Activated naive CD8-positive, alpha-beta T cell (primary cell): Measurements from ENCODE around the gene EIF4B.
"Not testable (repeated sequence)": the region's sequence is repeated elsewhere in the genome, so short reads cannot be mapped to it uniquely, and the experiment has no call there.

Source experiments
- H3K27ac Mint-ChIP-seq: one replicate; pipeline ENCODE4 v1.8.0; 2021; ENCODE audit warnings: mixed read lengths
- H3K27me3 Mint-ChIP-seq: one replicate; pipeline ENCODE4 v1.8.0; 2021; ENCODE audit warnings: mixed read lengths
- H3K36me3 Mint-ChIP-seq: one replicate; pipeline ENCODE4 v1.8.0; 2021; ENCODE audit warnings: mixed read lengths
- H3K4me1 Mint-ChIP-seq: one replicate; pipeline ENCODE4 v1.8.0; 2021; ENCODE audit warnings: low read depth, mixed read lengths
- H3K4me3 Mint-ChIP-seq: one replicate; pipeline ENCODE4 v1.8.0; 2021; ENCODE audit warnings: mild to moderate bottlenecking, mixed read lengths
- H3K9me3 Mint-ChIP-seq: one replicate; pipeline ENCODE4 v1.8.0; 2021; ENCODE audit warnings: low read depth, mixed read lengths

EIF4B gene

DNA sequence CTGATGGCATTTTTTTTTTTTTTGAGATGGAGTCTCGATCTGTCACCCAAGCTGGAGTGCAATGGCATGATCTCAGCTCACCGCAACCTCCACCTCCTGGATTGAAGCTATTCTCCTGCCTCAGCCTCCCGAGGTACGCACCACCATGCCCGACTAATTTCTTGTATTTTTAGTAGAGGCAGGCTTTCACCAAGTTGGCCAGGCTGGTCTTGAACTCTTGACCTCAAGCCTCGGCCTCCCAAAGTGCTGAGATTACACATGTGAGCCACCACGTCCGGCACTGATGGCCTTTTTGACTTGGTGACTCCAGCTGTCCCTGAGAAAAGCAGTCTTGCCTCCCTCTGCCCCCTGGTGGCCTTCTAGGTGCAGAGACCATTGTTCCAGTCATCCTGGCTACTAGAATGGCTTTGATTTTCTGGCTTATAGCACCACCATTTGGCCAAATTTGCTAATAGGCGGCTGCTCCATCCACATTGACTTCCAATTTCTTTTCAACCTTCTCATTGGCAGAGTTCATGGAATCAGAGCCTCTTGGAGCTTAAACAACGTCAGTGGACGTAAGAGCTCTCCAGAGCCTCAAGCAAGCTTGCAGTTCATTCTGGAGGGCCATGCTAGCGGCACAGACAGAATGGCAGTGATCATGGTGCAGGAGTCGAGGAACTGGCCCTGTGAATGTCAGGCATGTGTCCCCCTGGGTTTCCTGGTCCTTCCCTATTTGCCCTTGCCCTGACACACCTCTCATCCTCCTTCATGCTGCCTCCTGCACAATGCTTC, 25.4 kb upstream of the EIF4B start:
- H3K4me3 Mint-ChIP-seq = no peak overlapping the region
- H3K27ac Mint-ChIP-seq = no peak overlapping the region
- H3K36me3 Mint-ChIP-seq = no peaks in the 10 kb centered on the region
- no peaks in the 10 kb centered on the region for H3K9me3 Mint-ChIP-seq
- H3K4me1 Mint-ChIP-seq = peaks cover 1% of the 10 kb centered on the region
- peaks cover 25% of the 10 kb centered on the region for H3K27me3 Mint-ChIP-seq

DNA sequence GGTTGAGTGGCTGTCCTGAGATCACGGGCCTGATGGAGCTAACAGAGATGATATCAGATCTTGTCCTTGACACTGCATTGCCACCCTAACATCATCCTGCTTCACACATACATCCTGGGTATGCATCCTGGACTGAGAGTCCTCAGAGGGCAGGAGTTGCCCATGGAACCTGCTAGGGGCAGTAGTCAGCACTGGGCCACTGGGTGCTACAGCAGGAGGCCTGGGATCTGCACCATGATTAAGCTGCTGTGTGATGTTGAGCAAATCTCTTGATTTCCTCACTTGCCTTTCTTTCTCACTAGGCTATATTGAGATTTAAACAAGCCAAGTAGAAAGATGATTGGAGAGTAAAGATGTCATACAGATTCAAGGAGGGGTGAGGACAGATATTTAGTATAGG, 22.1 kb upstream of the EIF4B start:
- Mint-ChIP-seq H3K27me3 (peaks cover 14% of the 10 kb centered on the region), H3K27ac (no peak overlapping the region), H3K9me3 (no peaks in the 10 kb centered on the region), H3K4me3 (no peak overlapping the region), H3K4me1 (peaks cover 1% of the 10 kb centered on the region), H3K36me3 (no peaks in the 10 kb centered on the region)

DNA sequence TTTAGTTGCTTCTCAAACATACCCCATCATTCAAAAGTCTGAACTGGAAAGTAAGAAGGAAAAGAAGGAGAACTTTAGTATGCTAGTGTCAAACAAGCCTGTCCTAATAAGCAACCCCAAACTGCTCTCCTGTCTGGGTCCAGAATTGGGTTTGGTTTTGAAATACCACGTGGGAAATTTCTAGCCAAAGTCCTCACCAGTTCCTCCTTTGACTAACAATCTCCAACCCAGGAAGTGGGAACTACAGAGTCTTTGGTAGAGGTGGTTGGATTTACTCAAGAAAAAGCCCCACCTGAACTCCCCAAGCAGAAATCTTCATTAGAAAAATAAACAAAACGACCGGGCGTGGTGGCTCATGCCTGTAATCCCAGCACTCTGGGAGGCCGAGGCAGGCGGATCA, 17.4 kb upstream of the EIF4B start:
- Mint-ChIP-seq H3K36me3 (no peaks in the 10 kb centered on the region), H3K27me3 (no peaks in the 10 kb centered on the region), H3K4me1 (no peaks in the 10 kb centered on the region), H3K4me3 (no peak overlapping the region), H3K27ac (no peak overlapping the region), H3K9me3 (no peaks in the 10 kb centered on the region)

DNA sequence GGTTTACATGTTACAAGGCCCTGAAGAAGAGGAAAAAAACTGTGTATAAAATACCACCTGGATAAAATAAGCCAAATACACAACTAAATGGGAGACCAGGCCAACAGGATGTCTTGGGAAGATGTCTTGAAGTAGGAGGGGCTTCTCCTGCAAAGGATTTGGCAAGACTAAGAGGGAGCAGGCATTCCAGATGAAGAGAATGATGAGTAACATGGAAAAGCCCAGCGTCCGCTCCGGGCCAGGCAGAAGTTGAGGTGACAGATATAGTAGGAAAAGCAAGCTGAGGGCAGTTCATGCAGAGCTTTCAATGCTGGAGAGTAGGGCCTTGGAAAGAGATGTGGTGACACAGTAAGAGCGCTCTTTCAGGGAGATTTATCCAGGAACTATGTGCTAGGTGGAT, 16.1 kb upstream of the EIF4B start:
- H3K4me1 Mint-ChIP-seq = no peaks in the 10 kb centered on the region
- H3K27ac Mint-ChIP-seq = no peak overlapping the region
- H3K27me3 Mint-ChIP-seq = no peaks in the 10 kb centered on the region
- H3K4me3 Mint-ChIP-seq = no peak overlapping the region
- no peaks in the 10 kb centered on the region for H3K9me3 Mint-ChIP-seq
- no peaks in the 10 kb centered on the region for H3K36me3 Mint-ChIP-seq

DNA sequence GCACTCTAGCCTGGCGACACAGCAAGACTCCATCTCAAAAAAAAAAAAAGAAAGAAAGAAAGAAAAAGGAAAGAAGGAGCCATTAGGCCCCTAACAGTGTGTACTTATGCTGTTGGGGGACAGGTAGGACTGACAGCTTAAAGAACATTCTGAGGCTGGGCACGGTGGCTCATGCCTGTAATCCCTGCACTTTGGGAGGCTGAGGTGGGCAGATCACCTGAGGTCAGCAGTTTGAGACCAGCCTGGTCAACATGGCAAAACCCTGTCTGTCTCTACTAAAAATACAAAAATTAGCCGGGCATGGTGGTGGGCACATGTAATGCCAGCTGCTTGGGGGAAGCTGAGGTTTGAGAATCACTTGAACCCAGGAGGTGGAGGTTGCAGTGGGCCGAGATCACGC, 14.0 kb upstream of the EIF4B start:
- H3K9me3 Mint-ChIP-seq, H3K27ac Mint-ChIP-seq, H3K27me3 Mint-ChIP-seq, H3K36me3 Mint-ChIP-seq, H3K4me3 Mint-ChIP-seq, H3K4me1 Mint-ChIP-seq: not testable (repeated sequence)

DNA sequence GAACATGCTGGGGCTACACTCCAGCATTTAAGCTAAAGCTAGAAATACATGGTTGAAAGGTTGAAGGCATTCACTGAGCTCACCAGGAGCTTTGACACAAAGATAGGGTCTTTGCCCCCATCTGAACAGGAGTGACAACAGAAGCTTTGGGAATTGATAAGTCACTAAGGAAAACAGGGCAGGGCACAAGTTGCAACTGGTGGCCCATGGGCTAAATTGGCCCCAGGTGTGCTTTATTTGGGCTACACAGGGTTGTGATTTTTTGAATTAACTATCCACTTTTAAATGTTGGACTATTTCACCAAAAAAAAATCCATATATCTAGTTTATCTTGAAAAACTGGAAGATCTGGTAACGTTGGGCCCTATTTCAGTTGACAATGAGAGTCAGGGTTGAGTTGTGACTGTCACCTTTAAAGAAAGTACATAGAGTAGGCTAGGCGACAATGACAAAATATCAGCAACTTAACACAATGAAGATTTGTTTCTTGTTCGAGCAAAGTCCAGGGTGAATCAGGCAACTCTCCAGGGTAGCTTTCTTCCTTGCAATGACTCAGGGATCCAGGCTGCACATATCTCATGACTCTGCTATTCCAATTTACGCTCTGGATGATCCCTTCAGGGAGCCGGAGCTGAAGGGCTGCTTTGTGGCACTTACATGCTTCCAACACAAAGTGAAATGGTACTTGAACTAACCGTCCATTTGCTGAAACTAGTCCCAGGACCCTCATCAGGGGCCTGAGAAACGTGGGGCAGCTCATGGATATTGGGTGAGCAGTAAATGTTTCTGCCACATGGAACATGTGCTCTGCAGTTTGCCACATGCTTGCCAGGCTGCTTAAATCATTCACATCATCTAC, 13.3 kb upstream of the EIF4B start:
- Mint-ChIP-seq H3K36me3 (no peaks in the 10 kb centered on the region), H3K9me3 (no peaks in the 10 kb centered on the region), H3K27me3 (no peaks in the 10 kb centered on the region), H3K4me3 (no peak overlapping the region), H3K27ac (no peak overlapping the region), H3K4me1 (no peaks in the 10 kb centered on the region)

DNA sequence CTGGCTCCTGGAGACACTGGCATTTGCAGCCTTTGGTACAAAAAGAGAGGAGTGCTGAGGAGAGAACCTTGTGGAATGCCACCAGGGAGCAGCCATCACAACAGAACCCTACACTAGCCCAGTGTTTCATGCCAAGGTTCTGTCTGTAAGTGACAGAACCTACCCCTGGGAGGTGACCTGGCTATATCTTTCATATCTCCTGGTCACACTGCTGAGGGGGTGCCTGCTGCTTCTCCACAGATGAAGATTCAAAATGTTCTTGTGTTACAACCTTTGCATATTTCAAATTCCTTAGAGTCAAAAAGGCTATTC, 12.7 kb upstream of the EIF4B start:
- H3K36me3 Mint-ChIP-seq = no peaks in the 10 kb centered on the region
- H3K4me3 Mint-ChIP-seq = no peak overlapping the region
- H3K27ac Mint-ChIP-seq = no peak overlapping the region

DNA sequence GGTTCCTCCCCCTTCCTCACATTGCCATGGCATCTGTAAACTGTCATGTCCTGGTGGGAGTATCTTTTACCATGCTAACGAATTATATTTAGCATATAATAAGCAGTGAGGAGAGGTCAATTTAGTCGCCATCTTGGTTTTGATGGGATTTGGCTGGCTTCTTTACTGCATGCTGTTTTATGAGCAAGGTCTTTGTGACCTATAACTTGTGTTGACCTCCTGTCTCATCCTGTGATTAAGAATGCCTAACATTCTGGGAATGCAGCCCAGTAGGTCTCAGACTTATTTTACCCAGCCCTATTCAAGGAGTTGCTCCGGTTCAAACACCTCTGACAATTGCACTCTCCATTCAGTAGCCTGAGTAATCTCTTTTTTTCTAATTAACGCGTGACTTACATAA, 2.1 kb upstream of the EIF4B start:
- H3K27me3 Mint-ChIP-seq = no peaks in the 10 kb centered on the region
- no peaks in the 10 kb centered on the region for H3K9me3 Mint-ChIP-seq
- peaks cover 29% of the 10 kb centered on the region for H3K4me1 Mint-ChIP-seq
- peak overlapping the region; percentile 74 for H3K4me3 Mint-ChIP-seq
- no peak overlapping the region for H3K27ac Mint-ChIP-seq
- H3K36me3 Mint-ChIP-seq = peaks cover 7% of the 10 kb centered on the region

More for the DNA sequence above, 12.7 kb upstream of the EIF4B start:
- H3K4me1 Mint-ChIP-seq = no peaks in the 10 kb centered on the region
- H3K27me3 Mint-ChIP-seq = peaks cover 1% of the 10 kb centered on the region
- no peaks in the 10 kb centered on the region for H3K9me3 Mint-ChIP-seq

DNA sequence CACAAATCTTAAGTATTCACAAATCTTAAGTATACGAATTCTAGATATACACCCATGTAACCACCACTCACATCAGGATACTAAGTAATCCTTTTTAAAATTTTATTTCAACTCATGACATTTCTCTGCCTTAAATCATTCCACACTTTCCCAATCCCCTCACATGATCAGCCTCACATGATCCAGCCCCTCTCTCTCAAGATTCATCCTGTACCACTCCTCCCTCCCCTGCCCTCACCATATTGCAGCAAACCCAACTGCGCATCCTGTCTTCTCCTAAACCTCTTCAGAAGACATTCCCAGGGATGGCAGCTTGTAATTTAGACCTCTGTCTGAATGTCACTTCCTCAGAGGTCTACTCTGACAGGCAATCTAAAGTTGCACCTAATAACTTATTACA, 1.7 kb upstream of the EIF4B start:
- Mint-ChIP-seq H3K36me3 (peaks cover 7% of the 10 kb centered on the region), H3K9me3 (no peaks in the 10 kb centered on the region), H3K27me3 (no peaks in the 10 kb centered on the region), H3K4me3 (peak overlapping the region; percentile 74), H3K27ac (no peak overlapping the region), H3K4me1 (peaks cover 32% of the 10 kb centered on the region)

DNA sequence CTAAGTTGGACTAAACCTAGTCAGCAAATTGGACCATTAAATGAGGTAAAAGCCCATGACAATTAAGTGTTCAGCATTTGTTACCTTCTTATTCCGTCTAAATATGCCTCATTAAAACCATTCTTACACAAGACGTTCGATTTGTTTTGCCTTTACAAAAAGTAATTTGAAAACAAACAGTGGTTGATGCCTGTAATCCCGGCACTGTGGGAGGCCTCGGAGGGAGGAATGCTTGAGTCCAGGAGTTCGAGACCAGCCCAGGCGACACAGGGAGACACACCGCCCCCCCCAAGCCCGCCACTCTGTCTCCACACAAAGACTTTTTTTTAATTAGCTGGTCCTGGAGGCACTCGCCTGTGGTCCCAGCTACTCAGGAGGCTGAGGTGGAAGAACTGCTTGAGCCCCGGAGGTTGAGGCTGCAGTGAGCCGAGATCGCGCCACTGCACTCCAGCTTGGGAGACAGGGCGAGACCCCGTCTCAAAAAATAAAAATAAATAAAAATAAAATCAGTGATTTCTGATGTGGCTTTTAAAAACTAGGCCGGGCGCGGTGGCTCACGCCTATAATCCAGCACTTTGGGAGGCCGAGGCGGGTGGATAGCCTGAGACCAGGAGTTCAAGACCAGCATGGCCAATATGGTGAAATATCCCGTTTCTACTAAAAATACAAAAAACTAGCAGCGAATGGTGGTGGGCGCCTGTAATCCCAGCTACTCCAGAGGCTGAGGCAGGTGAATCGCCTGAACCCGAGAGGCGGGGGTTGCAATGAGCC, 856 bp upstream of the EIF4B start:
- no peaks in the 10 kb centered on the region for H3K27me3 Mint-ChIP-seq
- H3K27ac Mint-ChIP-seq = peak overlapping the region; percentile 98
- no peaks in the 10 kb centered on the region for H3K9me3 Mint-ChIP-seq
- H3K4me3 Mint-ChIP-seq = peak overlapping the region; percentile 92
- peaks cover 40% of the 10 kb centered on the region for H3K4me1 Mint-ChIP-seq
- peaks cover 13% of the 10 kb centered on the region for H3K36me3 Mint-ChIP-seq

DNA sequence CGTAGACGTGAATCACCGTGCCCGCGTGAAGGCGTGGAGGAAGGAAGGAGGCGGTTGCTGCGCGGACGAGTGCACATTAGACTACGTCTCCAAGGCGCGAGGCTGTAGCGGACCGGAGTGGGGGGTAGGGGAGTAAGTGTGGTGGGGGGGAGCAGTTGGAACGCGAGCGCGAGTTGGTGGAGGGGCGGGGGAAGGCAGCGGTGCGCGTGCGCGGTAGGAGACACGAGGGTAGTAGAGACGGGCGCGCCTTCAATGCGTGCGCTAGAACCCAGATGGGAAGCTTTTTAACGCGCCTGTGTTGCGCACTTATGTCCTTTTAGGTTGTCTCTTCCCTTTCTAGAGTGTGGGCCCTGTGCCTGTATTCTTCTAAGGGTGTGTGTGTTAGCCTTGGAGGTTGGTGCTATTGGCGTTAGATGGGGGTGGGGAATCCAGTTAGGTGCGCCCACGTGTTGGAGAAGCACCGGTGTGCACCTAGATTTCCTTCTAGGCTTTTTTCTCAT, 604 bp downstream of the EIF4B start:
- H3K27ac Mint-ChIP-seq = peak overlapping the region; percentile 98
- H3K9me3 Mint-ChIP-seq = no peaks in the 10 kb centered on the region
- no peaks in the 10 kb centered on the region for H3K27me3 Mint-ChIP-seq
- H3K36me3 Mint-ChIP-seq = peaks cover 15% of the 10 kb centered on the region
- peaks cover 54% of the 10 kb centered on the region for H3K4me1 Mint-ChIP-seq
- H3K4me3 Mint-ChIP-seq = peak overlapping the region; percentile 92

DNA sequence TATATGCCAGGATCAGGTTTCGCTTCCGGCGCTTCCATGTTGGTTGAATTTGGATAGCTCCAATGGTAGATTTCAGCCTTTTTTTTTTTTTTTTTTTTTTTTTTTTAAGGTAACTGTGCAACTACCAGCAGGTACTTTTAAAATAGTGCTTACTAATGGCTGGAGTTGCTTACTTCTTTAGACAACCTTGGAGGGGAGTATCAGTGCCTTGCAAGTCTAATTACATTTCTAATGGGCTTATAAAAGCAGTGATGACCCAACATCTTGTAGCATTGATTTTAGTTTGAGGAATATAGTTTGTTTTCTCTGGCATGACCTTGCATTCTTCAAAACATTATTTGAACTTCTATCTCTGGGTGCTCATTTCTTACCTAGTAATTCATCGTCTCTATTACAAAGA, 1.1 kb downstream of the EIF4B start:
- Mint-ChIP-seq H3K27ac (peak overlapping the region; percentile 98), H3K4me3 (peak overlapping the region; percentile 92), H3K27me3 (no peaks in the 10 kb centered on the region), H3K9me3 (no peaks in the 10 kb centered on the region), H3K36me3 (peaks cover 16% of the 10 kb centered on the region), H3K4me1 (peaks cover 58% of the 10 kb centered on the region)

DNA sequence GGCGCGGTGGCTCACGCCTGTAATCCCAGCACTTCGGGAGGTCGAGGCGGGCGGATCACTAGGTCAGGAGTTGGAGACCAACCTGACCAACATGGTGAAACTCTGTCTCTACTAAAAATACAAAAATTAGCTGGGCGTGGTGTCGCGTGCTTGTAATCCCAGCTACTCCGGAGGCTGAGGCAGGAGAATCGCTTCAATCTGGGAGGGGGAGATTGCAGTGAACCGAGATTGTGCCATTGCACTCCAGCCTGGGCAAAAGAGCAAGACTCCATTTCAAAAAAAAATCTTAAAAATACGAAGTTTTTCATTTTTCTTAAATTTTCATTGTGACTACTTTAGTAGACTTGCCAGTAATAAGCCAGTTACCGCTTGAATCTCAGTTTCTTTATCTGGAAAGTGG, 2.5 kb downstream of the EIF4B start:
- Mint-ChIP-seq H3K27ac (peak overlapping the region; percentile 98), H3K4me3 (peak overlapping the region; percentile 92), H3K4me1 (peaks cover 68% of the 10 kb centered on the region), H3K36me3 (peaks cover 16% of the 10 kb centered on the region)
- not testable (repeated sequence) for H3K27me3 Mint-ChIP-seq, H3K9me3 Mint-ChIP-seq

DNA sequence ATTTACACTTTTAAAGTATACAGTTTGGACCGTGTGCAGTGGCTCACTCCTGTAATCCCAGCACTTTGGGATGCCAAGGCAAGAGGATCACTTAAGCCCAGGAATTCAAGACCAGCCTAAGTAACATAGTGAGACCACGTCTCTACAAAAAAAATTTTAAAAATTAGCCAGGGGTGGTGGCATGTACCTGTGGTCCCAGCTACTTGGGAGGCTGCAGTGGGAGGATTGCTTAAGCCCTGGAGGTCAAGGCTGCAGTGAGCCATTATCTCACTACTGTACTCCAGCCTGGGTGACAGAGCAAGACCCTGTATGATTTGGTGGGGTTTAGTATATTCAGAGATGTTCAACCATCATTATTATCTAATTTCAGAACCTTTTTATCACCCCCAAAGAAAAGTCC, 4.7 kb downstream of the EIF4B start:
- Mint-ChIP-seq H3K4me3 (peak overlapping the region; percentile 92), H3K36me3 (peaks cover 16% of the 10 kb centered on the region), H3K4me1 (peaks cover 72% of the 10 kb centered on the region), H3K27me3 (no peaks in the 10 kb centered on the region), H3K9me3 (no peaks in the 10 kb centered on the region), H3K27ac (peak overlapping the region; percentile 70)

DNA sequence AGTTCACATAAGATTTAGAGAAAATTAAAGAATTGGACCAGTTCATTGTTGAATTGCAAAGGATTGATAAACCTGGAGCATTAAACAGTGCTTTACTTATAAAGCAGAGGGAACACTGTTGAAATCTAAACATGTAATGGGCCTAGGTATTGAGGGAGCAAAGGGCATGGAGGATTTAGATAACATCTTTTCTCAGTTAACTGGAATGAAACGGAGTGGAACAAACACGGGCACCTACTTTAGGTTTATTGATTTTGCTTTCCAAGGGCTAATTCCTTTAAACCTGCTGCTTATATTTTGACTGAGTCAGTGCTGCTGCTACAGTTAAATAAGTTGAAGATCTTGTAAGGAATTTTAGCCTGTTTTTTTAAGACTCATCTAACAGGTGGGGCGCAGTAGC, 5.6 kb downstream of the EIF4B start:
- peak overlapping the region; percentile 50 for H3K27ac Mint-ChIP-seq
- no peaks in the 10 kb centered on the region for H3K27me3 Mint-ChIP-seq
- H3K4me3 Mint-ChIP-seq = peak overlapping the region; percentile 92
- peaks cover 76% of the 10 kb centered on the region for H3K4me1 Mint-ChIP-seq
- H3K9me3 Mint-ChIP-seq = no peaks in the 10 kb centered on the region
- peaks cover 16% of the 10 kb centered on the region for H3K36me3 Mint-ChIP-seq
